GM12864 (cell line): ENCODE measurements around the gene PTPA.

Experiments
- DNase-seq: peaks from one replicate; pipeline ENCODE4 v3.0.0-alpha.2; 2011; ENCODE audit warnings: low read depth
- H3K4me3 ChIP-seq: 2 replicates; pipeline ENCODE4 v1.5.1; 2011; ENCODE audit warnings: mild to moderate bottlenecking, low read depth, low read length, control low read depth
- CTCF ChIP-seq: IDR thresholded peaks from 2 replicates; pipeline ENCODE4 v1.5.1; 2011; ENCODE audit warnings: low read depth, mild to moderate bottlenecking, moderate library complexity, low read length, control low read depth, inconsistent platforms; ENCODE audit errors: missing control alignments

Gene PTPA

GRCh38 chr9:129084087-129084486 lies 27.1 kb upstream of the PTPA start:
- DNase-seq: no peak
- no peak overlapping the region for H3K4me3 ChIP-seq
- no peak for TF ChIP-seq CTCF

GRCh38 chr9:129089246-129089645 lies 22.0 kb upstream of the PTPA start:
- no peak for TF ChIP-seq CTCF
- no peak for DNase-seq
- no peak overlapping the region for H3K4me3 ChIP-seq

- no peak for DNase-seq
- H3K4me3 ChIP-seq: no peak overlapping the region
- no peak for TF ChIP-seq CTCF
Observed at GRCh38 chr9:129093602-129094386, 17.4 kb upstream of the PTPA start.

- no peak overlapping the region for H3K4me3 ChIP-seq
- no peak for TF ChIP-seq CTCF
- DNase-seq: no peak
Observed at GRCh38 chr9:129094387-129095169, 16.6 kb upstream of the PTPA start.

GRCh38 chr9:129095170-129095667 lies 16.0 kb upstream of the PTPA start:
- TF ChIP-seq CTCF: no peak
- no peak for DNase-seq
- no peak overlapping the region for H3K4me3 ChIP-seq

GRCh38 chr9:129095908-129096307 lies 15.3 kb upstream of the PTPA start:
- no peak for TF ChIP-seq CTCF
- DNase-seq: no peak
- no peak overlapping the region for H3K4me3 ChIP-seq
